Measurements from ENCODE around the gene ELMO1.

Gene ELMO1

GRCh38 chr7:36971515-36972139 is 477.0 kb downstream of the ELMO1 start:
- DNase-seq (ENCODE audit: low read depth) = no peak

- no peak for DNase-seq (ENCODE audit: low read depth)
Measured at GRCh38 chr7:36970551-36971514, 477.8 kb downstream of the ELMO1 start.

- DNase-seq (ENCODE audit: low read depth) = no peak
Measured at GRCh38 chr7:36969376-36969775, 479.3 kb downstream of the ELMO1 start.

GRCh38 chr7:36967387-36967786 is 481.3 kb downstream of the ELMO1 start:
- DNase-seq (ENCODE audit: low read depth) = no peak

- no peak for DNase-seq (ENCODE audit: low read depth)
Measured at GRCh38 chr7:36966636-36967035, 482.0 kb downstream of the ELMO1 start.

GRCh38 chr7:36966039-36966438 is 482.6 kb downstream of the ELMO1 start:
- DNase-seq (ENCODE audit: low read depth) = no peak

- DNase-seq (ENCODE audit: low read depth) = no peak
Measured at GRCh38 chr7:36965625-36966024, 483.0 kb downstream of the ELMO1 start.

- no peak for DNase-seq (ENCODE audit: low read depth)
Measured at GRCh38 chr7:36964297-36964696, 484.4 kb downstream of the ELMO1 start.

- DNase-seq (ENCODE audit: low read depth) = no peak
Measured at GRCh38 chr7:36962367-36962766, 486.3 kb downstream of the ELMO1 start.

- no peak for DNase-seq (ENCODE audit: low read depth)
Measured at GRCh38 chr7:36961693-36962092, 487.0 kb downstream of the ELMO1 start.

GRCh38 chr7:36961097-36961496 is 487.6 kb downstream of the ELMO1 start:
- DNase-seq (ENCODE audit: low read depth) = no peak

- no peak for DNase-seq (ENCODE audit: low read depth)
Measured at GRCh38 chr7:36960105-36960504, 488.6 kb downstream of the ELMO1 start.

GRCh38 chr7:36958111-36958733 is 490.4 kb downstream of the ELMO1 start:
- DNase-seq (ENCODE audit: low read depth) = no peak

- no peak for DNase-seq (ENCODE audit: low read depth)
Measured at GRCh38 chr7:36957620-36958019, 491.0 kb downstream of the ELMO1 start.

- DNase-seq (ENCODE audit: low read depth) = no peak
Measured at GRCh38 chr7:36956814-36957213, 491.9 kb downstream of the ELMO1 start.

GRCh38 chr7:36955456-36956129 is 493.1 kb downstream of the ELMO1 start:
- DNase-seq (ENCODE audit: low read depth) = no peak

- DNase-seq (ENCODE audit: low read depth) = no peak
Measured at GRCh38 chr7:36951257-36951697, 497.4 kb downstream of the ELMO1 start.

GRCh38 chr7:36949711-36950600 is 498.7 kb downstream of the ELMO1 start:
- no peak for DNase-seq (ENCODE audit: low read depth)

GRCh38 chr7:36946401-36946739 is 502.3 kb downstream of the ELMO1 start:
- DNase-seq (ENCODE audit: low read depth) = no peak

- no peak for DNase-seq (ENCODE audit: low read depth)
Measured at GRCh38 chr7:36945612-36946400, 502.9 kb downstream of the ELMO1 start.

GRCh38 chr7:36944838-36945237 is 503.8 kb downstream of the ELMO1 start:
- no peak for DNase-seq (ENCODE audit: low read depth)

Data from stimulated activated CD8-positive, alpha-beta memory T cell treated with anti-CD3 and anti-CD28 coated beads, Interleukin-15, amount 100 ng/mL, for 24 hours (primary cell).